Measurements from ENCODE around the gene CFAP161. TPM values are rescaled to one million over a fixed set of nuclear protein-coding genes. Genes with fewer than 3 reads are reported as not detected.

CFAP161 gene
- total and polyA plus RNA-seq, 12 donors = 0.10 to 0.50 (median 0.37) TPM; not detected in 8

DNA sequence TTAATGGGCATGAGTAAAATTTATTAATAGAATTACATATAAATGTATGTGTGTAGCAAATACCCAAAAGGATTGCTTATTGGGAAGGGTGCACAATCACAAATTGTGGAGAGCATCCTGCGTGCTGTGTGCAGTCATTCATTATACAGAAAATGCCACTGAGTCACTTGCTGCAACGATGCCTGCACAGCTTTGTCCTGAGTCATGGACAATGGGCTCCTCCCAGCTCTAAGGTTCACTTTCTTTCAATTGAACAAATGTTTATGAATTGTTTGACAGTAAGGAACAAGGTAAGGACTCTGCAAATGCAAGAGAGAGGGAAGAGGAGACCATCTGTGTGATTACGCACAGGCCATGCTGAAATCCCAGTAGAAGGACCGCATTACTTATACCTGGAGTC is 18.7 kb downstream of the CFAP161 start:
- no peak for DNase-seq
- intact Hi-C loops (cut with DNase I) = loop anchor here in 1 of 2 donors (5.0 kb wide), 2 partner anchors 45 to 115 kb away; no protein-coding TSS in a partner anchor
- Histone ChIP-seq H3K9me3 (replicated peaks in 1 of 3) (no peaks in the 10 kb centered on the region), H3K4me3 (no peak overlapping the region), H3K27me3 (no peaks in the 10 kb centered on the region), H3K27ac (no peak overlapping the region), H3K4me1 (replicated peaks in 1 of 2) (no peaks in the 10 kb centered on the region), H3K36me3 (replicated peaks in 1 of 2) (no peaks in the 10 kb centered on the region)
- TF ChIP-seq POLR2A (IDR thresholded peaks at IDR 0.05) = no peak
- TF ChIP-seq, protein P1, sequence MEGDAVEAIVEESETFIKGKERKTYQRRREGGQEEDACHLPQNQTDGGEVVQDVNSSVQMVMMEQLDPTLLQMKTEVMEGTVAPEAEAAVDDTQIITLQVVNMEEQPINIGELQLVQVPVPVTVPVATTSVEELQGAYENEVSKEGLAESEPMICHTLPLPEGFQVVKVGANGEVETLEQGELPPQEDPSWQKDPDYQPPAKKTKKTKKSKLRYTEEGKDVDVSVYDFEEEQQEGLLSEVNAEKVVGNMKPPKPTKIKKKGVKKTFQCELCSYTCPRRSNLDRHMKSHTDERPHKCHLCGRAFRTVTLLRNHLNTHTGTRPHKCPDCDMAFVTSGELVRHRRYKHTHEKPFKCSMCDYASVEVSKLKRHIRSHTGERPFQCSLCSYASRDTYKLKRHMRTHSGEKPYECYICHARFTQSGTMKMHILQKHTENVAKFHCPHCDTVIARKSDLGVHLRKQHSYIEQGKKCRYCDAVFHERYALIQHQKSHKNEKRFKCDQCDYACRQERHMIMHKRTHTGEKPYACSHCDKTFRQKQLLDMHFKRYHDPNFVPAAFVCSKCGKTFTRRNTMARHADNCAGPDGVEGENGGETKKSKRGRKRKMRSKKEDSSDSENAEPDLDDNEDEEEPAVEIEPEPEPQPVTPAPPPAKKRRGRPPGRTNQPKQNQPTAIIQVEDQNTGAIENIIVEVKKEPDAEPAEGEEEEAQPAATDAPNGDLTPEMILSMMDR (IDR thresholded peaks at IDR 0.05) = no peak
- 72 to 83% (median 79%) methylated on average over 4 of the region's 4 CpGs for WGBS, 4 donors

DNA sequence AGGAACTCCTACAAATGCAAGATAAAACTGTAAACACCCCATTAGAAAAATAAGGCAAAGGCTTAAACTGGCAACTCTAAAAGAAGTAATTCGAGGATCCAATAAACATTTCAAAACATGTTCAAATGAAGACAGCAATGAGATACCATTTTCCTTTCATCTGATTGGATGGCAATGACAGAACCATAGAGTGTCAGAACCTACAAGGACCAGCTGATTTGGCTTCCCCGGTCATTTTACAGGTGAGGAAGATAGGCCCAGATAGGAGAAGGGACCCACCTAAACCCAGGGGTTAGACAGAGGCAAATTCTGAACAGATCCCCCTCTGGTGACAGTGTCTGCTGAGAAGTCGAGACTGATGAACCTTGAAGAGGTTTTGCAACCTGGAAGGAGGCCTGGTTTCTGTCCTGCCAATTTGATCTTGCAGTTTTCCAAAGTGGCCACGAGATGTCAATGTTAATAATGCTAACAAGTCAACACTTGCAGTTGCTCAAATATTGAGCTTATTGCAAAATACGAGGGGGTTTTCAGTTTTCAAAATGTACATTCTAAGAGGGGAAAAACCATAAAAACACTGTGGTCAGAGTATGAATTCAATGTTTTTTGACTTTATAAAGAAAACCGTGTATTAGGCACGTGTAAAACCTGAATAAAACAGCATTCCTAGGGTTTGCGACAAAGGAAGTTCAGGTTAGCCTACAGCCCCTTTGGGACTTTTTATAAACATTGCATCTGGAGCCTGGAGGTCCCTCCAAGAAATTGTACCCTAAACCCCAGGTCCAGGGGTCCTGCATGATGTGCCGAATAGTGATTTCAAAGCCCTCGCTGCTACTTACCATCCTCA is 21.5 kb downstream of the CFAP161 start:
- H3K4me1 ChIP-seq (replicated peaks in 1 of 2) = peaks cover 0 to 5% of the 10 kb centered on the region in 2 donors
- no peaks in the 10 kb centered on the region for H3K9me3 ChIP-seq (replicated peaks in 1 of 3)
- peak; percentile 37 to 68 (median 55) for DNase-seq
- H3K4me3 ChIP-seq = no peak overlapping the region
- peaks cover 2% of the 10 kb centered on the region for H3K27me3 ChIP-seq
- H3K36me3 ChIP-seq (replicated peaks in 1 of 2) = no peaks in the 10 kb centered on the region
- intact Hi-C loops (cut with DNase I) = no loop called here
- TF ChIP-seq, protein P1 (IDR thresholded peaks at IDR 0.05) = peak; percentile 41 to 68 (median 62)
- no peak for TF ChIP-seq POLR2A (IDR thresholded peaks at IDR 0.05)
- 37 to 50% (median 42%) methylated on average over 10 of the region's 10 CpGs for WGBS, 4 donors
- peak overlapping the region in 1 of 5 donors; percentile 4 for H3K27ac ChIP-seq

DNA sequence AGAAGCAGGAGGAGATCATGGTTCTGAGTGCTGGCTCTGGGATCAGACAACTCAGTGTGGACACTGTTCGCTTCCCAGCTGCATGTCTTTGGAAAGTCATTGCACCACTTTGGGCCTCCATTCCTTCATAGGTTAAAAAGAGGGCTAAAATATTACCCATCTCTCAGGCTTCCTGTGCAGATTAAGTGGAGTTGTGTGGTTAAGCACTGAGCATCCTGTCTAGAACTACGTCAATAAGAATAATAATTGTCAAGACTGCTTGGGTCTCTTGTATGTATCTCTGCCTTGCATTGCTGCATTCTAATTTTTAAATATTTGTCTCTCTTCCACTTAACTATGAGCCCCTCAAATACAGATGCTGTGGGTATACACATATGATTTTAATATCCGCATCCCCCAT is 22.3 kb downstream of the CFAP161 start:
- H3K9me3 ChIP-seq (replicated peaks in 1 of 3) = no peaks in the 10 kb centered on the region
- no peak for DNase-seq
- intact Hi-C loops (cut with DNase I) = no loop called here
- H3K27me3 ChIP-seq = peaks cover 8% of the 10 kb centered on the region
- no peak overlapping the region for H3K4me3 ChIP-seq
- 84 to 94% (median 89%) methylated on average over 3 of the region's 3 CpGs for WGBS, 4 donors
- peaks cover 0 to 9% of the 10 kb centered on the region in 2 donors for H3K4me1 ChIP-seq (replicated peaks in 1 of 2)
- peak overlapping the region in 1 of 5 donors; percentile 4 for H3K27ac ChIP-seq
- H3K36me3 ChIP-seq (replicated peaks in 1 of 2) = no peaks in the 10 kb centered on the region
- no peak for TF ChIP-seq POLR2A (IDR thresholded peaks at IDR 0.05)
- TF ChIP-seq, protein P1 (IDR thresholded peaks at IDR 0.05) = no peak

DNA sequence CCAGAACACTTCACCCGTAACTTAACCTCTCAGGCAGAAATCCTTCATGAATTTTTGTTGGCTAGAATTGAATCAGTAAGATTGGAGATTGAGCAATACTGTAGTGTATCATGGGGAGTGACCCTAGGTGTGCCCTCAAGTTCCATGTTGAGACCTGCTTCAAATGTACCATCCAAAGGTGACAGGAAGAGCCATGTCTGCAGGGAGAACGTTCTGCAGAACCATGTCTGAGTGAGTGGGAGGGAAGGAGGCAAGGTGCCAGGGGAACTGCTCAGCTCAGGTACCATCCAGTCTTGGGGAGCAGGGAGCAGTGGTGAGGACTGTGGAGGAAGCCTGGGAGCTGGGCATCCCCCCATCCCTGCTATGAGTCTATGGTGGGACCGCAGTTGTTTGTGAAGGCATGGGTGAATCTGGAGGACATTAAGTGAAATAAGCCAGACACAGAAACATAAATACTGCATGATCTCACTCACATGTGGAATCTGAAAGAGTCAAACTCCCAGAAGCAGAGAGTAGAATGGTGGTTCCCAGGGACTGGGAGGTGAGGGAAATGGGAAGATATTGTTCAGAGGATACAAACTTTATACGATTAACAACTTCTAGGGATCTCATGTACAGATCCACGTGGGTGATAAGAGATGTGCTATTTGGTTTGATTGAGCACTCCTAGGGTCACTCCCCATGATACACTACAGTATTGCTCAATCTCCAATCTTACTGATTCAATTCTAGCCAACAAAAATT is 23.3 kb downstream of the CFAP161 start:
- WGBS, 4 donors = 35 to 49% (median 46%) methylated on average over 5 of the region's 5 CpGs
- Histone ChIP-seq H3K4me1 (replicated peaks in 1 of 2) (peaks cover 0 to 9% of the 10 kb centered on the region in 2 donors), H3K36me3 (replicated peaks in 1 of 2) (no peaks in the 10 kb centered on the region), H3K27ac (peak overlapping the region in 1 of 5 donors; percentile 58), H3K4me3 (no peak overlapping the region), H3K9me3 (replicated peaks in 1 of 3) (no peaks in the 10 kb centered on the region), H3K27me3 (peaks cover 12% of the 10 kb centered on the region)
- intact Hi-C loops (cut with DNase I) = no loop called here
- no peak for DNase-seq
- TF ChIP-seq, protein P1 (IDR thresholded peaks at IDR 0.05) = no peak
- no peak for TF ChIP-seq POLR2A (IDR thresholded peaks at IDR 0.05)
